Mesendoderm (in vitro differentiated cells): ENCODE data around the gene LIMA1.
A peak's percentile ranks its signal among the peaks of the same experiment; 100 is the strongest.
"Not testable (repeated sequence)": the region's sequence is repeated elsewhere in the genome, so short reads cannot be mapped to it uniquely, and the experiment has no call there.

Source experiments
- DNase-seq: peaks from one replicate; pipeline ENCODE4 v3.0.0; 2013
- H2AK5ac ChIP-seq: 2 replicates; pipeline ENCODE4 v1.6.1; 2013; ENCODE audit warnings: low read length, inconsistent platforms
- H2BK120ac ChIP-seq: 2 replicates; pipeline ENCODE4 v1.6.1; 2013; ENCODE audit warnings: low read depth, mild to moderate bottlenecking, low read length, moderate library complexity, mixed read lengths
- H2BK15ac ChIP-seq: replicated peaks from 2 replicates; pipeline ENCODE4 v1.6.1; 2013; ENCODE audit warnings: low read depth, mild to moderate bottlenecking, moderate library complexity
- H2BK5ac ChIP-seq: 2 replicates; pipeline ENCODE4 v1.6.1; 2013; ENCODE audit warnings: low read length, inconsistent platforms
- H3K18ac ChIP-seq: 2 replicates; pipeline ENCODE4 v1.6.1; 2013; ENCODE audit warnings: mild to moderate bottlenecking, low read length, mixed read lengths
- H3K23ac ChIP-seq: one replicate; pipeline ENCODE4 v1.6.1; 2013; ENCODE audit warnings: low read length
- H3K27ac ChIP-seq: 2 replicates; pipeline ENCODE4 v1.5.1; 2013; ENCODE audit warnings: low read depth, mild to moderate bottlenecking, inconsistent platforms, low read length, moderate library complexity
- H3K27me3 ChIP-seq: 2 replicates; pipeline ENCODE4 v1.6.1; 2013; ENCODE audit warnings: low read length, control low read depth, mild to moderate bottlenecking, inconsistent platforms; ENCODE audit not compliant: insufficient read depth, poor library complexity
- H3K36me3 ChIP-seq: 2 replicates; pipeline ENCODE4 v1.6.1; 2013; ENCODE audit warnings: low read length, inconsistent platforms; ENCODE audit not compliant: control insufficient read depth, insufficient read depth
- H3K4ac ChIP-seq: one replicate; pipeline ENCODE4 v1.6.1; 2013; ENCODE audit warnings: low read depth, mild to moderate bottlenecking, low read length, moderate library complexity
- H3K4me1 ChIP-seq: 2 replicates; pipeline ENCODE4 v1.6.1; 2013; ENCODE audit warnings: low read depth, low read length, inconsistent platforms; ENCODE audit not compliant: control insufficient read depth
- H3K4me2 ChIP-seq: 2 replicates; pipeline ENCODE4 v1.6.1; 2013; ENCODE audit warnings: low read length
- H3K4me3 ChIP-seq: 2 replicates; pipeline ENCODE4 v1.5.1; 2013; ENCODE audit warnings: mild to moderate bottlenecking, low read length
- H3K56ac ChIP-seq: one replicate; pipeline ENCODE4 v1.6.1; 2013; ENCODE audit warnings: low read length
- H3K79me1 ChIP-seq: 2 replicates; pipeline ENCODE4 v1.6.1; 2013; ENCODE audit warnings: low read length, inconsistent platforms
- H3K79me2 ChIP-seq: 2 replicates; pipeline ENCODE4 v1.6.1; 2013; ENCODE audit warnings: mild to moderate bottlenecking, low read length; ENCODE audit not compliant: control insufficient read depth, insufficient read depth
- H3K9ac ChIP-seq: 2 replicates; pipeline ENCODE4 v1.6.1; 2013; ENCODE audit warnings: low read length, inconsistent platforms
- H4K5ac ChIP-seq: one replicate; pipeline ENCODE4 v1.6.1; 2013; ENCODE audit warnings: low read length
- H4K8ac ChIP-seq: one replicate; pipeline ENCODE4 v1.6.1; 2013; ENCODE audit warnings: low read depth, mild to moderate bottlenecking, control low read depth, low read length, moderate library complexity
- WGBS: extraction: QIAGEN DNeasy Blood & Tissue Kit; methylation state at CpG from one replicate; pipeline ENCODE4 v1.1.7; 2013; ENCODE audit warnings: low lambda C conversion rate, missing lambda C conversion rate; ENCODE audit not compliant: insufficient coverage; ENCODE audit errors: extremely low coverage; 5-methylcytosine and 5-hydroxymethylcytosine counted together

Gene LIMA1

GRCh38 chr12:50154947-50155346, 128.4 kb downstream of the LIMA1 start:
- H3K79me1 ChIP-seq, H3K4me1 ChIP-seq, H3K4me2 ChIP-seq, H3K36me3 ChIP-seq, H3K9ac ChIP-seq, H3K27ac ChIP-seq, H3K79me2 ChIP-seq, H2AK5ac ChIP-seq, H3K27me3 ChIP-seq, H4K5ac ChIP-seq, H3K18ac ChIP-seq, H3K4me3 ChIP-seq, H3K23ac ChIP-seq, H2BK120ac ChIP-seq, H2BK15ac ChIP-seq, H4K8ac ChIP-seq, H2BK5ac ChIP-seq, H3K4ac ChIP-seq, H3K56ac ChIP-seq, DNase-seq: not testable (repeated sequence)
- WGBS: no CpG with 5 or more reads among the region's 5 CpGs

GRCh38 chr12:50151047-50151687, 132.2 kb downstream of the LIMA1 start:
- no peak overlapping the region for H2BK5ac ChIP-seq
- H3K4ac ChIP-seq: no peak overlapping the region
- WGBS: 100% methylated on average over 1 of the region's 1 CpG
- peaks cover 3% of the 10 kb centered on the region for H3K79me1 ChIP-seq
- H3K56ac ChIP-seq: no peak overlapping the region
- H2AK5ac ChIP-seq: no peak overlapping the region
- no peak overlapping the region for H2BK15ac ChIP-seq
- H4K5ac ChIP-seq: no peak overlapping the region
- no peak overlapping the region for H3K9ac ChIP-seq
- H3K4me3 ChIP-seq: no peak overlapping the region
- peaks cover 2% of the 10 kb centered on the region for H3K79me2 ChIP-seq
- no peaks in the 10 kb centered on the region for H3K4me1 ChIP-seq
- no peak overlapping the region for H4K8ac ChIP-seq
- no peaks in the 10 kb centered on the region for H3K36me3 ChIP-seq
- no peak overlapping the region for H3K27ac ChIP-seq
- H3K18ac ChIP-seq: no peak overlapping the region
- H3K23ac ChIP-seq: no peak overlapping the region
- H3K27me3 ChIP-seq: no peaks in the 10 kb centered on the region
- DNase-seq: no peak
- no peak overlapping the region for H2BK120ac ChIP-seq
- no peak overlapping the region for H3K4me2 ChIP-seq

DNA sequence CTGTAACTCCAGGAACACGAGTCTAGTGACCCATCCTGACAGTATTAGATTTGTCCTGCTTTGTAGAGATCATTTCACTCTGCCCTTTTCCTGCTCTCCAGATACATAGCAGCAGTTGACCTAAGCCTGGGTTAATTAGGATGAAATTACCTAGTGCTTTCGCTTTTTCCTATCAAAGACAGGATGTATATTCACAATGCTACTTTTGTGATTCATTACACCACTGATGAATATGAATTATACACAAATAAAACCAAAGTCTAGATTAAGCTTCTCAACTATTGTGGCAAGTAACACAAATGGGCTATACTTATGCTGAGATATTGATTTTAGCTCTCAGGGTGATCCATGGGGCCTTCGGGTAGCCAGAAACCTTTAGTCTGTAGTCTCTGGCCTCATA, 134.0 kb downstream of the LIMA1 start:
- Histone ChIP-seq H3K79me1 (peaks cover 5% of the 10 kb centered on the region), H3K4me1 (no peaks in the 10 kb centered on the region), H3K27me3 (no peaks in the 10 kb centered on the region), H4K8ac (no peak overlapping the region), H3K79me2 (peaks cover 2% of the 10 kb centered on the region), H3K4me3 (no peak overlapping the region), H4K5ac (no peak overlapping the region), H2AK5ac (no peak overlapping the region), H3K23ac (no peak overlapping the region), H3K56ac (no peak overlapping the region), H3K4me2 (no peak overlapping the region), H3K36me3 (no peaks in the 10 kb centered on the region), H3K18ac (no peak overlapping the region), H3K4ac (no peak overlapping the region), H2BK5ac (no peak overlapping the region), H2BK15ac (no peak overlapping the region), H2BK120ac (no peak overlapping the region), H3K9ac (no peak overlapping the region), H3K27ac (no peak overlapping the region)
- DNase-seq: no peak
- no CpG with 5 or more reads among the region's 3 CpGs for WGBS

DNA sequence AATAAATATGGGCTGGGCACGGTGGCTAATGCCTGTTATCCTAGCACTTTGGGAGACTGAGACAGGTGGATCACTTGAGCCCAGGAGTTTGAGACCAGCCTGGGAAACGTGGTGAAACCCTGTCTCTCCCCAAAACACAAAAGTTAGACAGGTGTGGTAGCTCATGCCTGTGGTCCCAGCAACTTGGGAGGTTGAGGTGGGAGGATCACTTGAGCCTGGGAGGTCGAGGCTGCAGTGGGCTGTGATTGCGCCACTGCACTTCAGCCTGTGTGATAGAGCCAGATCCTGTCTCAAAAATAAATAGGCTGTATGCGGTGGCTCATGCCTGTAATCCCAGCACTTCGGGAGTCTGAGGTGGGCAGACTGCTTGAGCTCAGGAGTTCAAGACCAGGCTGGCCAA, 135.3 kb downstream of the LIMA1 start:
- not testable (repeated sequence) for H3K36me3 ChIP-seq, H2AK5ac ChIP-seq, H4K5ac ChIP-seq, DNase-seq, H2BK120ac ChIP-seq, H2BK5ac ChIP-seq, H3K4me3 ChIP-seq, H3K4me1 ChIP-seq, H3K79me1 ChIP-seq, H3K9ac ChIP-seq, H3K23ac ChIP-seq, H3K79me2 ChIP-seq, H2BK15ac ChIP-seq, H3K27me3 ChIP-seq, H3K18ac ChIP-seq, H4K8ac ChIP-seq, H3K4ac ChIP-seq, H3K27ac ChIP-seq, H3K56ac ChIP-seq, H3K4me2 ChIP-seq
- WGBS: no CpG with 5 or more reads among the region's 6 CpGs

GRCh38 chr12:50147281-50147680, 136.0 kb downstream of the LIMA1 start:
- H3K27me3 ChIP-seq: no peaks in the 10 kb centered on the region
- no CpG with 5 or more reads among the region's 4 CpGs for WGBS

GRCh38 chr12:50145439-50145838, 137.9 kb downstream of the LIMA1 start:
- no peaks in the 10 kb centered on the region for H3K27me3 ChIP-seq
- no peak overlapping the region for H3K27ac ChIP-seq
- no peaks in the 10 kb centered on the region for H3K4me1 ChIP-seq
- no peak overlapping the region for H2BK120ac ChIP-seq
- no peak overlapping the region for H4K5ac ChIP-seq
- H2BK5ac ChIP-seq: no peak overlapping the region
- H3K23ac ChIP-seq: no peak overlapping the region
- H3K56ac ChIP-seq: no peak overlapping the region
- H3K79me1 ChIP-seq: peaks cover 3% of the 10 kb centered on the region
- no peak for DNase-seq
- H3K4me3 ChIP-seq: no peak overlapping the region
- H3K18ac ChIP-seq: no peak overlapping the region
- no peak overlapping the region for H2BK15ac ChIP-seq
- no peak overlapping the region for H4K8ac ChIP-seq
- no peak overlapping the region for H2AK5ac ChIP-seq
- no CpG with 5 or more reads among the region's 2 CpGs for WGBS
- no peak overlapping the region for H3K4me2 ChIP-seq
- H3K4ac ChIP-seq: no peak overlapping the region
- no peak overlapping the region for H3K9ac ChIP-seq
- no peaks in the 10 kb centered on the region for H3K36me3 ChIP-seq
- peaks cover 2% of the 10 kb centered on the region for H3K79me2 ChIP-seq

More at GRCh38 chr12:50147281-50147680, 136.0 kb downstream of the LIMA1 start:
- Histone ChIP-seq H3K4me3 (no peak overlapping the region), H3K27ac (no peak overlapping the region), H3K4me2 (no peak overlapping the region), H3K79me1 (peaks cover 5% of the 10 kb centered on the region), H3K23ac (no peak overlapping the region), H3K56ac (no peak overlapping the region), H2AK5ac (no peak overlapping the region), H2BK120ac (no peak overlapping the region), H4K8ac (no peak overlapping the region), H3K4ac (no peak overlapping the region), H3K18ac (no peak overlapping the region), H2BK15ac (no peak overlapping the region), H3K79me2 (peaks cover 2% of the 10 kb centered on the region), H4K5ac (no peak overlapping the region), H3K4me1 (no peaks in the 10 kb centered on the region), H3K36me3 (no peaks in the 10 kb centered on the region), H3K9ac (no peak overlapping the region), H2BK5ac (no peak overlapping the region)
- peak; percentile 12 for DNase-seq
